ENCODE results near the gene SERPINB7.

SERPINB7 gene

GRCh38 chr18:63752636-63753035 lies 22.6 kb upstream of the SERPINB7 start:
- H3K4me1 ChIP-seq (ENCODE audit: control insufficient read depth, insufficient read depth, low read depth, low read length): no peaks in the 10 kb centered on the region
- no peak overlapping the region for H2BK12ac ChIP-seq (ENCODE audit: low read length in 2 of 2)
- no peak overlapping the region for H3K14ac ChIP-seq (ENCODE audit: low read length in 2 of 2)
- H2AFZ ChIP-seq (ENCODE audit: low read depth, low read length): no peak overlapping the region
- H3K18ac ChIP-seq (ENCODE audit: low read depth in 1 of 2, low read length in 2 of 2): no peak overlapping the region
- no peak overlapping the region for H2BK5ac ChIP-seq (ENCODE audit: low read depth, low read length, poor library complexity, severe bottlenecking)
- H3K27me3 ChIP-seq (ENCODE audit: control insufficient read depth in 1 of 2, insufficient read depth in 1 of 2, low read length in 2 of 2): no peaks in the 10 kb centered on the region
- H3K36me3 ChIP-seq (ENCODE audit: control insufficient read depth in 1 of 2, insufficient read depth in 2 of 2, low read depth in 1 of 2, low read length in 2 of 2): no peaks in the 10 kb centered on the region
- H2BK120ac ChIP-seq (ENCODE audit: low read depth, low read length): no peak overlapping the region
- H2BK15ac ChIP-seq (ENCODE audit: low read depth, poor library complexity, severe bottlenecking): no peak overlapping the region
- H3K79me1 ChIP-seq (replicated peaks; ENCODE audit: low read length, poor library complexity, severe bottlenecking): no peaks in the 10 kb centered on the region
- H3K23ac ChIP-seq (ENCODE audit: low read length in 2 of 2): no peak overlapping the region
- H3K9me3 ChIP-seq (ENCODE audit: control insufficient read depth, low read length): no peaks in the 10 kb centered on the region
- WGBS: 60% methylated on average over 2 of the region's 2 CpGs
- DNase-seq: no peak
- H3K4me3 ChIP-seq (ENCODE audit: insufficient read depth in 1 of 2, low read depth in 1 of 2, low read length in 2 of 2): no peak overlapping the region
- H4K8ac ChIP-seq (ENCODE audit: low read length): no peak overlapping the region
- H3K9ac ChIP-seq (ENCODE audit: low read length): no peak overlapping the region
- H2AK5ac ChIP-seq (ENCODE audit: low read length, severe bottlenecking): no peak overlapping the region
- no peak overlapping the region for H3K27ac ChIP-seq (ENCODE audit: low read length, poor library complexity, severe bottlenecking)
- no peak overlapping the region for H3K4me2 ChIP-seq (ENCODE audit: low read length, poor library complexity, severe bottlenecking)
- no peak overlapping the region for H3K4ac ChIP-seq (ENCODE audit: low read depth in 1 of 2, low read length in 2 of 2)
- H4K91ac ChIP-seq (ENCODE audit: low read length): no peak overlapping the region

GRCh38 chr18:63753676-63754075 lies 21.5 kb upstream of the SERPINB7 start:
- Histone ChIP-seq H2BK12ac (ENCODE audit: low read length in 2 of 2) (no peak overlapping the region), H3K9me3 (ENCODE audit: control insufficient read depth, low read length) (peaks cover 2% of the 10 kb centered on the region), H2BK15ac (ENCODE audit: low read depth, poor library complexity, severe bottlenecking) (no peak overlapping the region), H3K4me2 (ENCODE audit: low read length, poor library complexity, severe bottlenecking) (no peak overlapping the region), H2BK5ac (ENCODE audit: low read depth, low read length, poor library complexity, severe bottlenecking) (no peak overlapping the region), H3K4ac (ENCODE audit: low read depth in 1 of 2, low read length in 2 of 2) (no peak overlapping the region), H3K36me3 (ENCODE audit: control insufficient read depth in 1 of 2, insufficient read depth in 2 of 2, low read depth in 1 of 2, low read length in 2 of 2) (no peaks in the 10 kb centered on the region), H3K23ac (ENCODE audit: low read length in 2 of 2) (no peak overlapping the region), H3K27me3 (ENCODE audit: control insufficient read depth in 1 of 2, insufficient read depth in 1 of 2, low read length in 2 of 2) (no peaks in the 10 kb centered on the region), H3K79me1 (replicated peaks; ENCODE audit: low read length, poor library complexity, severe bottlenecking) (no peaks in the 10 kb centered on the region), H4K8ac (ENCODE audit: low read length) (no peak overlapping the region), H4K91ac (ENCODE audit: low read length) (no peak overlapping the region), H3K14ac (ENCODE audit: low read length in 2 of 2) (no peak overlapping the region), H3K4me3 (ENCODE audit: insufficient read depth in 1 of 2, low read depth in 1 of 2, low read length in 2 of 2) (no peak overlapping the region), H3K9ac (ENCODE audit: low read length) (no peak overlapping the region), H2BK120ac (ENCODE audit: low read depth, low read length) (no peak overlapping the region), H3K4me1 (ENCODE audit: control insufficient read depth, insufficient read depth, low read depth, low read length) (no peaks in the 10 kb centered on the region), H2AFZ (ENCODE audit: low read depth, low read length) (no peak overlapping the region), H3K18ac (ENCODE audit: low read depth in 1 of 2, low read length in 2 of 2) (no peak overlapping the region), H3K27ac (ENCODE audit: low read length, poor library complexity, severe bottlenecking) (no peak overlapping the region), H2AK5ac (ENCODE audit: low read length, severe bottlenecking) (no peak overlapping the region)
- no peak for DNase-seq

- Histone ChIP-seq H4K8ac (ENCODE audit: low read length) (no peak overlapping the region), H3K79me1 (replicated peaks; ENCODE audit: low read length, poor library complexity, severe bottlenecking) (no peaks in the 10 kb centered on the region), H3K36me3 (ENCODE audit: control insufficient read depth in 1 of 2, insufficient read depth in 2 of 2, low read depth in 1 of 2, low read length in 2 of 2) (no peaks in the 10 kb centered on the region), H3K18ac (ENCODE audit: low read depth in 1 of 2, low read length in 2 of 2) (no peak overlapping the region), H3K4me3 (ENCODE audit: insufficient read depth in 1 of 2, low read depth in 1 of 2, low read length in 2 of 2) (no peak overlapping the region), H3K27ac (ENCODE audit: low read length, poor library complexity, severe bottlenecking) (no peak overlapping the region), H2BK120ac (ENCODE audit: low read depth, low read length) (no peak overlapping the region), H3K4me2 (ENCODE audit: low read length, poor library complexity, severe bottlenecking) (no peak overlapping the region), H2BK15ac (ENCODE audit: low read depth, poor library complexity, severe bottlenecking) (no peak overlapping the region), H2AK5ac (ENCODE audit: low read length, severe bottlenecking) (no peak overlapping the region), H3K9ac (ENCODE audit: low read length) (no peak overlapping the region), H3K14ac (ENCODE audit: low read length in 2 of 2) (no peak overlapping the region), H2AFZ (ENCODE audit: low read depth, low read length) (no peak overlapping the region), H2BK12ac (ENCODE audit: low read length in 2 of 2) (no peak overlapping the region), H3K27me3 (ENCODE audit: control insufficient read depth in 1 of 2, insufficient read depth in 1 of 2, low read length in 2 of 2) (no peaks in the 10 kb centered on the region), H2BK5ac (ENCODE audit: low read depth, low read length, poor library complexity, severe bottlenecking) (no peak overlapping the region), H3K4ac (ENCODE audit: low read depth in 1 of 2, low read length in 2 of 2) (no peak overlapping the region), H3K9me3 (ENCODE audit: control insufficient read depth, low read length) (peaks cover 21% of the 10 kb centered on the region), H4K91ac (ENCODE audit: low read length) (no peak overlapping the region), H3K23ac (ENCODE audit: low read length in 2 of 2) (no peak overlapping the region), H3K4me1 (ENCODE audit: control insufficient read depth, insufficient read depth, low read depth, low read length) (no peaks in the 10 kb centered on the region)
- no peak for DNase-seq
Measured at GRCh38 chr18:63757541-63757940, 17.7 kb upstream of the SERPINB7 start.

- Histone ChIP-seq H3K4me2 (ENCODE audit: low read length, poor library complexity, severe bottlenecking) (no peak overlapping the region), H3K4me3 (ENCODE audit: insufficient read depth in 1 of 2, low read depth in 1 of 2, low read length in 2 of 2) (no peak overlapping the region), H3K9me3 (ENCODE audit: control insufficient read depth, low read length) (peaks cover 21% of the 10 kb centered on the region), H2BK12ac (ENCODE audit: low read length in 2 of 2) (no peak overlapping the region), H4K8ac (ENCODE audit: low read length) (no peak overlapping the region), H3K14ac (ENCODE audit: low read length in 2 of 2) (no peak overlapping the region), H3K18ac (ENCODE audit: low read depth in 1 of 2, low read length in 2 of 2) (no peak overlapping the region), H4K91ac (ENCODE audit: low read length) (no peak overlapping the region), H3K23ac (ENCODE audit: low read length in 2 of 2) (no peak overlapping the region), H3K27me3 (ENCODE audit: control insufficient read depth in 1 of 2, insufficient read depth in 1 of 2, low read length in 2 of 2) (no peaks in the 10 kb centered on the region), H2BK15ac (ENCODE audit: low read depth, poor library complexity, severe bottlenecking) (no peak overlapping the region), H3K27ac (ENCODE audit: low read length, poor library complexity, severe bottlenecking) (no peak overlapping the region), H2BK5ac (ENCODE audit: low read depth, low read length, poor library complexity, severe bottlenecking) (no peak overlapping the region), H3K36me3 (ENCODE audit: control insufficient read depth in 1 of 2, insufficient read depth in 2 of 2, low read depth in 1 of 2, low read length in 2 of 2) (no peaks in the 10 kb centered on the region), H3K79me1 (replicated peaks; ENCODE audit: low read length, poor library complexity, severe bottlenecking) (no peaks in the 10 kb centered on the region), H2BK120ac (ENCODE audit: low read depth, low read length) (no peak overlapping the region), H3K9ac (ENCODE audit: low read length) (no peak overlapping the region), H2AK5ac (ENCODE audit: low read length, severe bottlenecking) (no peak overlapping the region), H3K4ac (ENCODE audit: low read depth in 1 of 2, low read length in 2 of 2) (no peak overlapping the region), H2AFZ (ENCODE audit: low read depth, low read length) (no peak overlapping the region), H3K4me1 (ENCODE audit: control insufficient read depth, insufficient read depth, low read depth, low read length) (no peaks in the 10 kb centered on the region)
- WGBS: 91% methylated on average over 2 of the region's 3 CpGs
- no peak for DNase-seq
Measured at GRCh38 chr18:63758615-63759240, 16.5 kb upstream of the SERPINB7 start.
